ENCODE data around the gene CBFA2T2.
A peak's percentile ranks its signal among the peaks of the same experiment; 100 is the strongest.

CBFA2T2 gene

GRCh38 chr20:33664085-33664761 is 174.3 kb downstream of the CBFA2T2 start:
- no peak for DNase-seq (ENCODE audit: low read depth)
- H3K4me3 ChIP-seq (ENCODE audit: low read length): peak overlapping the region; percentile 73
- TF ChIP-seq, protein P1, sequence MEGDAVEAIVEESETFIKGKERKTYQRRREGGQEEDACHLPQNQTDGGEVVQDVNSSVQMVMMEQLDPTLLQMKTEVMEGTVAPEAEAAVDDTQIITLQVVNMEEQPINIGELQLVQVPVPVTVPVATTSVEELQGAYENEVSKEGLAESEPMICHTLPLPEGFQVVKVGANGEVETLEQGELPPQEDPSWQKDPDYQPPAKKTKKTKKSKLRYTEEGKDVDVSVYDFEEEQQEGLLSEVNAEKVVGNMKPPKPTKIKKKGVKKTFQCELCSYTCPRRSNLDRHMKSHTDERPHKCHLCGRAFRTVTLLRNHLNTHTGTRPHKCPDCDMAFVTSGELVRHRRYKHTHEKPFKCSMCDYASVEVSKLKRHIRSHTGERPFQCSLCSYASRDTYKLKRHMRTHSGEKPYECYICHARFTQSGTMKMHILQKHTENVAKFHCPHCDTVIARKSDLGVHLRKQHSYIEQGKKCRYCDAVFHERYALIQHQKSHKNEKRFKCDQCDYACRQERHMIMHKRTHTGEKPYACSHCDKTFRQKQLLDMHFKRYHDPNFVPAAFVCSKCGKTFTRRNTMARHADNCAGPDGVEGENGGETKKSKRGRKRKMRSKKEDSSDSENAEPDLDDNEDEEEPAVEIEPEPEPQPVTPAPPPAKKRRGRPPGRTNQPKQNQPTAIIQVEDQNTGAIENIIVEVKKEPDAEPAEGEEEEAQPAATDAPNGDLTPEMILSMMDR (conservative IDR thresholded peaks at IDR 0.05; ENCODE audit: low read depth, low read length): no peak

DNA sequence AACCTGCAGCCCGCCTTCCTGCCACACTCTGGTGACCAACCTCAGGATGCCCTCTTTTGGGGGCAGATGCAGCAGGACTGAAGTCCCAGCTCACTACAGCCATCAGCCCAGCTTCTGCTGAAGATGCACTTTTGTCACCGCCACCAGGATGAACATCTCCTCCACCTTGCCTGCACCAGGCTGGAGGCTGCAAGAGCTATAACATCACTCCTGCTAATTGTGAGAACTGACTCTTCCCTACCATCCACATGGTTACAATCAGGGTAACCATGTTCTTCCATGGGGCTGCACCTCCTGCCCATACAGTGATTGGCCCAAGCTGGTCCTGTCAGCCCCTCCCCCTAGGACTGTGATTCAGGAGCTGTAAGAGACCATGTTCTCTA is 174.9 kb downstream of the CBFA2T2 start:
- no peak overlapping the region for H3K4me3 ChIP-seq (ENCODE audit: low read length)
- TF ChIP-seq, protein P1 (conservative IDR thresholded peaks at IDR 0.05; ENCODE audit: low read depth, low read length): no peak
- no peak for DNase-seq (ENCODE audit: low read depth)

GRCh38 chr20:33666293-33667244 is 176.7 kb downstream of the CBFA2T2 start, which contains the start of gene ACTL10:
Gene ACTL10 (plus strand): TSS chr20:33666943. CDS start chr20:33667498, 555 bp downstream.
- peak; percentile 90 for DNase-seq (ENCODE audit: low read depth)
- H3K4me3 ChIP-seq (ENCODE audit: low read length): peak within 1 kb of the TSS; percentile 45
- TF ChIP-seq, protein P1 (conservative IDR thresholded peaks at IDR 0.05; ENCODE audit: low read depth, low read length): peak; percentile 42

- H3K4me3 ChIP-seq (ENCODE audit: low read length): peak overlapping the region; percentile 45
- TF ChIP-seq, protein P1 (conservative IDR thresholded peaks at IDR 0.05; ENCODE audit: low read depth, low read length): peak; percentile 3
- no peak for DNase-seq (ENCODE audit: low read depth)
Measured at GRCh38 chr20:33667245-33667675, 177.4 kb downstream of the CBFA2T2 start.

DNA sequence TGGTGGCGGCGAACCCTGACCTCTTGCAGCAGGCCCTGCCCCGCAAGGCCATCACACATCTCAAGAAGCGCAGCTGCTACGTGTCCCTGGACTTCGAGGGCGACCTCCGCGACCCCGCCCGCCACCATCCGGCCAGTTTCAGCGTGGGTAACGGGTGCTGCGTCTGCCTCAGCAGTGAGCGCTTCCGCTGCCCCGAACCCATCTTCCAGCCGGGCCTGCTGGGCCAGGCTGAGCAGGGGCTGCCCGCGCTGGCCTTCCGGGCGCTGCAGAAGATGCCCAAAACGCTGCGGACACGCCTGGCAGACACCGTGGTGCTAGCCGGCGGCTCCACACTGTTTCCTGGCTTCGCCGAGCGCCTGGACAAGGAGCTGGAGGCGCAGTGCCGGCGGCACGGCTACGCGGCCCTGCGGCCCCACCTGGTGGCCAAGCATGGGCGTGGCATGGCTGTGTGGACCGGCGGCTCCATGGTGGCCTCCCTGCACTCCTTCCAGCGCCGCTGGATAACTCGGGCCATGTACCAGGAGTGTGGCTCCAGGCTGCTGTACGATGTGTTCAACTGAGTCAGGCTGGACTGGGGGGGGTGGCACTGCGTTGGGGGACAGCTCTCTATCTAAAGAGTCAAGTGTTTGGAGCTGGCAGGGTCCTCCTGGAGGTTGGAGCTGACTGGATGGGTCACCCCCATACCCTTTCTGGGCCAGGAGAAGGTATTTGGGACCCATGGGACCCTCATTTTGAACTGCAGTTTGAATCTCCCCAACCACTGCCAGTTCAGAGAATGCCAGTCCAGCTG is 178.0 kb downstream of the CBFA2T2 start:
- TF ChIP-seq, protein P1 (conservative IDR thresholded peaks at IDR 0.05; ENCODE audit: low read depth, low read length): peak; percentile 92
- H3K4me3 ChIP-seq (ENCODE audit: low read length): peak overlapping the region; percentile 41
- DNase-seq (ENCODE audit: low read depth): no peak

- DNase-seq (ENCODE audit: low read depth): no peak
- TF ChIP-seq, protein P1 (conservative IDR thresholded peaks at IDR 0.05; ENCODE audit: low read depth, low read length): no peak
- no peak overlapping the region for H3K4me3 ChIP-seq (ENCODE audit: low read length)
Measured at GRCh38 chr20:33668466-33669155, 178.7 kb downstream of the CBFA2T2 start.

Data from retinal pigment epithelial cell (primary cell).